ENCODE measurements around the gene STK25. TPM values are rescaled to one million over a fixed set of nuclear protein-coding genes. Genes with fewer than 3 reads are reported as not detected.

Gene STK25
- total and polyA plus RNA-seq, 2 donors (not counting 3 experiments of a cell fraction or from before 2014, with no cell fraction given) = 286 to 715 TPM

DNA sequence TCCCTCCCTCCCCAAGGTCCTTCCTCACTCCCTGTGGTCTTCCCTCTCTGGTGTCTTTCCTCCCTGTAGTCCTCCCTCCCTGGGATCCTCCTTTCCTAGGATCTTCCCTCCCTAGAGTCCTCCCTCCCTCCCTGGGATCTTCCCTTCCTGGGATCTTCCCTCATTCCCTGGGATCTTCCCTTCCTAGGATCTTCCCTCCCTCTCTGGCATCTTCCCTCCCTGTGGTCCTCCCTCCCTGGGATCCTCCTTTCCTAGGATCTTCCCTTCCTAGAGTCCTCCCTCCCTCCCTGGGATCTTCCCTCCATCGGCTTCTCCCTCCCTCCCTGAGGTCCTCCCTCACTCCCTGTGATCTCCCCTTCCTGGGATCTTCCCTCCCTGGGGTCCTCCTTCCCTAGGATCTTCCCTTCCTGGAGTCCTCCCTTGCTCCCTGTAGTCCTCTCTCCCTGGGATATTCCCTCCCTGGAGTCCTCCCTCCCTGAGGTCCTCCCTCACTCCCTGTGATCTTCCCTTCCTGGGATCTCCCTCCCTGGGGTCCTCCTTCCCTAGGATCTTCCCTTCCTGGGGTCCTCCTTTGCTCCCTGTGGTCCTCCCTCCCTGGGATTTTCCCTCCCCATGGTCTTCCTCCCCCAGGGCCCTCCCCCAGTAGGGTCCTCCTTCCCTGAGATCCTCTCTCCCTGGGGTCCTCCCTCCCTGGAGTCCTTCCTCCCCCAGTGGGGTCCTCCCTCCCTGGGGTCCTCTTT lies 23.0 kb downstream of the STK25 start:
- no peak overlapping the region for H3K4me3 ChIP-seq (replicated peaks in 1 of 3; ENCODE audit: insufficient read depth in 1 of 3, low read depth in 1 of 3, low read length in 3 of 3)
- no peaks in the 10 kb centered on the region for H3K27me3 ChIP-seq (ENCODE audit: control insufficient read depth in 2 of 2, insufficient read depth in 2 of 2, low read length in 2 of 2)
- no peaks in the 10 kb centered on the region for H3K9me3 ChIP-seq (replicated peaks; ENCODE audit: control insufficient read depth, insufficient read depth, low read length)
- intact Hi-C loops (cut with micrococcal nuclease) = no loop called here
- peaks cover 0 to 6% of the 10 kb centered on the region in 2 experiments for H3K36me3 ChIP-seq (ENCODE audit: control insufficient read depth in 2 of 2, extremely low read depth in 1 of 2, insufficient read depth in 2 of 2, low read length in 2 of 2)
- H2AFZ ChIP-seq (ENCODE audit: low read depth, low read length) = no peak overlapping the region
- H3K79me2 ChIP-seq (ENCODE audit: control insufficient read depth, insufficient read depth, low read length) = no peaks in the 10 kb centered on the region
- no peaks in the 10 kb centered on the region for H3K4me1 ChIP-seq (ENCODE audit: control insufficient read depth, extremely low read depth, insufficient read depth, low read length)
- ChIA-PET POLR2A (interaction anchor here (0.6 kb wide), 1 partner anchor 57 kb away, joined by 3 read pairs; no protein-coding TSS in a partner anchor), CTCF (no interaction called here)
- no peaks in the 10 kb centered on the region for H4K20me1 ChIP-seq (replicated peaks; ENCODE audit: control insufficient read depth, extremely low read depth, insufficient read depth, low read length)
- no peaks in the 10 kb centered on the region for H3K9me1 ChIP-seq (replicated peaks; ENCODE audit: control insufficient read depth, extremely low read depth, insufficient read depth, low read length)
- dilution Hi-C loops (cut with MboI; ENCODE audit: extremely low pct_ligation_motif_present, low sequenced_read_pairs) = no loop called here
- no TSS peak for BruUV-seq (replicated peaks)
- TF ChIP-seq EZH2 (IDR thresholded peaks at IDR 0.05; ENCODE audit: borderline replicate concordance, low read depth, low read length, severe bottlenecking) (no peak), FOS (IDR thresholded peaks at IDR 0.05; ENCODE audit: borderline replicate concordance, insufficient read depth, low read length) (no peak), MYC (IDR thresholded peaks at IDR 0.05; ENCODE audit: low read depth, low read length) (no peak), POLR2AphosphoS5 (IDR thresholded peaks at IDR 0.05; ENCODE audit: insufficient read depth, low read depth, low read length) (no peak), JUN (IDR thresholded peaks at IDR 0.05; ENCODE audit: borderline replicate concordance, insufficient read depth, insufficient read length, low read depth) (no peak), POLR2A (IDR thresholded peaks at IDR 0.05; ENCODE audit: low read depth, low read length) (no peak), GATA2 (IDR thresholded peaks at IDR 0.05; ENCODE audit: insufficient read depth, insufficient read length, low read depth, low read length) (no peak)
- TF ChIP-seq, protein P1, sequence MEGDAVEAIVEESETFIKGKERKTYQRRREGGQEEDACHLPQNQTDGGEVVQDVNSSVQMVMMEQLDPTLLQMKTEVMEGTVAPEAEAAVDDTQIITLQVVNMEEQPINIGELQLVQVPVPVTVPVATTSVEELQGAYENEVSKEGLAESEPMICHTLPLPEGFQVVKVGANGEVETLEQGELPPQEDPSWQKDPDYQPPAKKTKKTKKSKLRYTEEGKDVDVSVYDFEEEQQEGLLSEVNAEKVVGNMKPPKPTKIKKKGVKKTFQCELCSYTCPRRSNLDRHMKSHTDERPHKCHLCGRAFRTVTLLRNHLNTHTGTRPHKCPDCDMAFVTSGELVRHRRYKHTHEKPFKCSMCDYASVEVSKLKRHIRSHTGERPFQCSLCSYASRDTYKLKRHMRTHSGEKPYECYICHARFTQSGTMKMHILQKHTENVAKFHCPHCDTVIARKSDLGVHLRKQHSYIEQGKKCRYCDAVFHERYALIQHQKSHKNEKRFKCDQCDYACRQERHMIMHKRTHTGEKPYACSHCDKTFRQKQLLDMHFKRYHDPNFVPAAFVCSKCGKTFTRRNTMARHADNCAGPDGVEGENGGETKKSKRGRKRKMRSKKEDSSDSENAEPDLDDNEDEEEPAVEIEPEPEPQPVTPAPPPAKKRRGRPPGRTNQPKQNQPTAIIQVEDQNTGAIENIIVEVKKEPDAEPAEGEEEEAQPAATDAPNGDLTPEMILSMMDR (IDR thresholded peaks at IDR 0.05; ENCODE audit: extremely low read depth in 1 of 2, insufficient read depth in 1 of 2, low read depth in 1 of 2, low read length in 2 of 2) = no peak
- TF ChIP-seq, protein P2, sequence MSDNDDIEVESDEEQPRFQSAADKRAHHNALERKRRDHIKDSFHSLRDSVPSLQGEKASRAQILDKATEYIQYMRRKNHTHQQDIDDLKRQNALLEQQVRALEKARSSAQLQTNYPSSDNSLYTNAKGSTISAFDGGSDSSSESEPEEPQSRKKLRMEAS (IDR thresholded peaks at IDR 0.05; ENCODE audit: insufficient read depth, insufficient read length) = no peak
- no peak overlapping the region for H3K4me2 ChIP-seq (ENCODE audit: insufficient read depth, low read length)
- no peak overlapping the region for H3K27ac ChIP-seq (ENCODE audit: insufficient read depth, low read depth, low read length)
- no peak overlapping the region for H3K9ac ChIP-seq (replicated peaks; ENCODE audit: extremely low read depth, insufficient read depth, low read length)
- no peak for DNase-seq (ENCODE audit: low read depth, low spot score)
- no peak for FAIRE-seq
